Duodenal mucosa (tissue), 2 donors: ENCODE results near the gene FAM25G.

Source experiments
- H3K27ac ChIP-seq: one replicate; pipeline ENCODE4 v1.7.0; 2013; ENCODE audit warnings: low read depth, low read length
- H3K27me3 ChIP-seq, 2 donors: one replicate each; pipeline ENCODE4 v1.7.0; 2013; ENCODE audit warnings: low read length in 2 of 2, control low read depth in 1 of 2; ENCODE audit not compliant: insufficient read depth in 2 of 2, control insufficient read depth in 1 of 2
- H3K36me3 ChIP-seq, 2 donors: one replicate each; pipeline ENCODE4 v1.7.0; 2013; ENCODE audit warnings: low read length in 2 of 2, control low read depth in 1 of 2; ENCODE audit not compliant: insufficient read depth in 2 of 2, control insufficient read depth in 1 of 2
- H3K4me1 ChIP-seq, 2 donors: one replicate each; pipeline ENCODE4 v1.7.0; 2013; ENCODE audit warnings: low read length in 2 of 2, control low read depth in 1 of 2; ENCODE audit not compliant: insufficient read depth in 2 of 2, control insufficient read depth in 1 of 2
- H3K4me3 ChIP-seq, 2 donors: one replicate each; pipeline ENCODE4 v1.7.0; 2013; ENCODE audit warnings: low read length in 2 of 2, low read depth in 1 of 2
- H3K9ac ChIP-seq, 2 donors: one replicate each; pipeline ENCODE4 v1.7.0; 2013; ENCODE audit warnings: low read length in 2 of 2, low read depth in 1 of 2
- H3K9me3 ChIP-seq, 2 donors: one replicate each; pipeline ENCODE4 v1.7.0; 2013; ENCODE audit warnings: low read length in 2 of 2, control low read depth in 1 of 2; ENCODE audit not compliant: control insufficient read depth in 1 of 2

Gene FAM25G

GRCh38 chr10:47447705-47448104, 43.8 kb downstream of the FAM25G start:
- H3K9me3 ChIP-seq, result peaks cover 7 to 20% of the 10 kb centered on the region in 2 donors
- H3K36me3 ChIP-seq, result no peaks in the 10 kb centered on the region
- no peaks in the 10 kb centered on the region for H3K4me1 ChIP-seq
- peaks cover 0 to 4% of the 10 kb centered on the region in 2 donors for H3K27me3 ChIP-seq
- no peak overlapping the region for H3K9ac ChIP-seq
- no peak overlapping the region for H3K4me3 ChIP-seq
- H3K27ac ChIP-seq, result no peak overlapping the region

GRCh38 chr10:47447209-47447608, 44.3 kb downstream of the FAM25G start:
- H3K27me3 ChIP-seq, result peaks cover 0 to under 1% of the 10 kb centered on the region in 2 donors
- H3K4me3 ChIP-seq, result no peak overlapping the region
- no peak overlapping the region for H3K27ac ChIP-seq
- no peak overlapping the region for H3K9ac ChIP-seq
- H3K9me3 ChIP-seq, result peaks cover 7 to 20% of the 10 kb centered on the region in 2 donors
- no peaks in the 10 kb centered on the region for H3K4me1 ChIP-seq
- H3K36me3 ChIP-seq, result no peaks in the 10 kb centered on the region

GRCh38 chr10:47445720-47446119, 45.8 kb downstream of the FAM25G start:
- no peaks in the 10 kb centered on the region for H3K36me3 ChIP-seq
- peaks cover 7 to 20% of the 10 kb centered on the region in 2 donors for H3K9me3 ChIP-seq
- no peaks in the 10 kb centered on the region for H3K4me1 ChIP-seq
- no peak overlapping the region for H3K4me3 ChIP-seq
- no peak overlapping the region for H3K27ac ChIP-seq
- no peaks in the 10 kb centered on the region for H3K27me3 ChIP-seq
- no peak overlapping the region for H3K9ac ChIP-seq

- no peaks in the 10 kb centered on the region for H3K36me3 ChIP-seq
- no peak overlapping the region for H3K4me3 ChIP-seq
- no peak overlapping the region for H3K9ac ChIP-seq
- no peaks in the 10 kb centered on the region for H3K4me1 ChIP-seq
- peaks cover 0 to 3% of the 10 kb centered on the region in 2 donors for H3K27me3 ChIP-seq
- no peak overlapping the region for H3K27ac ChIP-seq
- peaks cover 7 to 20% of the 10 kb centered on the region in 2 donors for H3K9me3 ChIP-seq
These were observed 47.5 kb downstream of the FAM25G start for GRCh38 chr10:47444047-47444446.

GRCh38 chr10:47443145-47443544, 48.4 kb downstream of the FAM25G start:
- Histone ChIP-seq H3K9me3 (peaks cover 7 to 20% of the 10 kb centered on the region in 2 donors), H3K27me3 (peaks cover 0 to 3% of the 10 kb centered on the region in 2 donors), H3K36me3 (no peaks in the 10 kb centered on the region), H3K9ac (no peak overlapping the region), H3K27ac (no peak overlapping the region), H3K4me1 (no peaks in the 10 kb centered on the region), H3K4me3 (no peak overlapping the region)

- Histone ChIP-seq H3K4me1 (no peaks in the 10 kb centered on the region), H3K9me3 (peaks cover 7 to 20% of the 10 kb centered on the region in 2 donors), H3K27ac (no peak overlapping the region), H3K36me3 (no peaks in the 10 kb centered on the region), H3K4me3 (no peak overlapping the region), H3K9ac (no peak overlapping the region), H3K27me3 (peaks cover 0 to 3% of the 10 kb centered on the region in 2 donors)
These were observed 49.1 kb downstream of the FAM25G start for GRCh38 chr10:47442351-47442750.

- H3K4me1 ChIP-seq, result no peaks in the 10 kb centered on the region
- H3K9me3 ChIP-seq, result peaks cover 7 to 20% of the 10 kb centered on the region in 2 donors
- no peak overlapping the region for H3K27ac ChIP-seq
- H3K36me3 ChIP-seq, result no peaks in the 10 kb centered on the region
- no peak overlapping the region for H3K4me3 ChIP-seq
- peaks cover 0 to 3% of the 10 kb centered on the region in 2 donors for H3K27me3 ChIP-seq
- H3K9ac ChIP-seq, result no peak overlapping the region
These were observed 49.6 kb downstream of the FAM25G start for GRCh38 chr10:47441938-47442337.

GRCh38 chr10:47440207-47440606, 51.3 kb downstream of the FAM25G start:
- no peak overlapping the region for H3K4me3 ChIP-seq
- no peak overlapping the region for H3K27ac ChIP-seq
- no peaks in the 10 kb centered on the region for H3K4me1 ChIP-seq
- H3K27me3 ChIP-seq, result peaks cover 0 to 3% of the 10 kb centered on the region in 2 donors
- H3K9ac ChIP-seq, result no peak overlapping the region
- no peaks in the 10 kb centered on the region for H3K36me3 ChIP-seq
- H3K9me3 ChIP-seq, result peaks cover 0 to 4% of the 10 kb centered on the region in 2 donors

- Histone ChIP-seq H3K4me3 (no peak overlapping the region), H3K9ac (no peak overlapping the region), H3K9me3 (no peaks in the 10 kb centered on the region), H3K36me3 (no peaks in the 10 kb centered on the region), H3K4me1 (no peaks in the 10 kb centered on the region), H3K27ac (no peak overlapping the region), H3K27me3 (peaks cover 0 to 3% of the 10 kb centered on the region in 2 donors)
These were observed 52.5 kb downstream of the FAM25G start for GRCh38 chr10:47438857-47439474.
